ENCODE measurements around the gene PSME4.

DNA sequence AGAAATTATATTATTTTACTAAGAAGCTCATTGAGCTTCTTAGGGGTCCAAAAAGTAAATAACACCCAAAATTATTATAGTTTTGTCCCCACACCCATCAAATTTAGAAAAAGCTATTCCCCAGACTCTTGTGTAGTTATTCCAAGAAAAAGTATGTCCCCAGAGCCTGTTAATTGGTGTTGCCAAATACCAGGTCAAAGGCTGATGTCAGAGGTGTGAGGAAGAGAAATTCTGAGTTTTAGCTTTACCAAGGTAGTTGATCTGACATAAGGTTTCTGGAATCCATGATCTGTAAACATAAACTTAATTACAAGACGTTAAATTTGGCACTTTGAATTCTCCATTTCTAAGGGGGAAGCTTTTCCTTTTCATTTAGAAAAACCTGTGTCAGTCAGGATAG, 29.3 kb upstream of the PSME4 start:
- TF ChIP-seq GATA2 (IDR thresholded peaks at IDR 0.05; ENCODE audit: low read depth, low read length), result no peak
- no peak for TF ChIP-seq GATA3 (IDR thresholded peaks at IDR 0.05; ENCODE audit: low read depth, low read length)
